Measurements from ENCODE around the gene ZMYM4.

Gene ZMYM4

DNA sequence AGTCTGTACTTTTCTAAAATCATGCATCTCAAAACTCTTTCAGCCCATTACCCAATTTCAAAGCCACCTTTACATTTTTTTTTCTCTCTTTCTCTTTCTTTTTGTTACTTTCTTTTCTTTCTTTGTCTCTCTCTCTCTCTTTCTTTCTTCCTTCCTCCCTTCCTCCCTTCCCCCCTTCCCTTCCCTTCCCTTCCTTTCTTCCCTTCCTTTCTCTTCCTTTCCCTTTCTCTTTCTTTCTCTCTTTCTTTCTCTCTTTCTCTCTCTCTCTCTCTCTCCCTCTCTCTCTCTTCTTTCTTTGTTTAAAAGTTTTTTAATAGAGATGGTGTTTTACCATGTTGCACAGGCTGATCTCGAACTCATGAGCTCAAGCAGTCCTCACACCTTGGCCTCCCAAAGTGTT lies 11.5 kb downstream of the ZMYM4 start:
- Histone ChIP-seq H3K9me3 (ENCODE audit: control insufficient read depth, low read length) (no peaks in the 10 kb centered on the region), H3K4me3 (ENCODE audit: low read length) (no peak overlapping the region), H3K4me1 (ENCODE audit: control insufficient read depth, insufficient read depth, low read length) (no peaks in the 10 kb centered on the region), H3K27me3 (ENCODE audit: control insufficient read depth, insufficient read depth, low read length) (no peaks in the 10 kb centered on the region), H3K36me3 (ENCODE audit: control insufficient read depth, insufficient read depth, low read length) (no peaks in the 10 kb centered on the region), H3K9ac (ENCODE audit: low read length) (no peak overlapping the region)

DNA sequence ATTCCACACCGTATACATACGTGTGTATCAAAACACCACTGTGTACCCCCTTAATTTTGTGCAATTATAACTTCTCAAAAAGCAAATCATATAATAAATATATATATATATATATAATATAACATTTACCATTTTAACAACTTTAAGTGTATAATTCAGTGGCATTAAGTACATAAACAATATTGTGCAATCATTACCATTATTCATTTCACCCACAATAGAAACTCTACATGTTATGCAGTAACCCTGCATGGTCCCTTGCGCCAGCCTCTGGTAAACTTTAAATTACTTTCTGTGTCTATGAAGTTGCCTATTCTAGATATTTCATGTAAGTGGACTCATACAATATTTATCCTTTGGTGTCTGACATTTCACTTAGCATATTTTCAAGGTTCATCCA lies 13.1 kb downstream of the ZMYM4 start:
- H3K9me3 ChIP-seq (ENCODE audit: control insufficient read depth, low read length), result no peaks in the 10 kb centered on the region
- H3K4me1 ChIP-seq (ENCODE audit: control insufficient read depth, insufficient read depth, low read length), result no peaks in the 10 kb centered on the region
- H3K36me3 ChIP-seq (ENCODE audit: control insufficient read depth, insufficient read depth, low read length), result no peaks in the 10 kb centered on the region
- no peak overlapping the region for H3K9ac ChIP-seq (ENCODE audit: low read length)
- no peak overlapping the region for H3K4me3 ChIP-seq (ENCODE audit: low read length)
- H3K27me3 ChIP-seq (ENCODE audit: control insufficient read depth, insufficient read depth, low read length), result no peaks in the 10 kb centered on the region

- Histone ChIP-seq H3K27me3 (ENCODE audit: control insufficient read depth, insufficient read depth, low read length) (no peaks in the 10 kb centered on the region), H3K9ac (ENCODE audit: low read length) (no peak overlapping the region), H3K36me3 (ENCODE audit: control insufficient read depth, insufficient read depth, low read length) (no peaks in the 10 kb centered on the region), H3K4me1 (ENCODE audit: control insufficient read depth, insufficient read depth, low read length) (no peaks in the 10 kb centered on the region), H3K9me3 (ENCODE audit: control insufficient read depth, low read length) (no peaks in the 10 kb centered on the region), H3K4me3 (ENCODE audit: low read length) (no peak overlapping the region)
These were observed 13.7 kb downstream of the ZMYM4 start for GRCh38 chr1:35282172-35282571.

DNA sequence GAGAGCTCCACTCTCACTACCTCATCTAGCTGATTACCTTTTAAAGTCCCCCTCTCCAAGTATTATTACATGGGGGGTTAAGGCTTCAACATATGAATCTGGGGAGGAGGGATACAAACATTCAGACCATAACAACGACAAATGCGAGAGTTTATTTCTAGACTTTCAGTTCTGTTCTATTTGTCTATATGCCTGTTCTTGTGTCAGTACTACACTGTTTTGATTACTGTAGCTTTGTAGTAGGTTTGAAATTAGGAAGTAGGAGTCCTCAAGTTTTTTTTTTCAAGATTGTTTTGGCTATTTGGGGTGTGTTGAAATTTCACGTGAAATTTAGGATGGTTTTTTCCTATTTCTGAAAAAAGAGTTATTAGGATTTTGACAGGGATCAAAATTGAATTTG lies 16.3 kb downstream of the ZMYM4 start:
- Histone ChIP-seq H3K36me3 (ENCODE audit: control insufficient read depth, insufficient read depth, low read length) (no peaks in the 10 kb centered on the region), H3K27me3 (ENCODE audit: control insufficient read depth, insufficient read depth, low read length) (no peaks in the 10 kb centered on the region), H3K4me3 (ENCODE audit: low read length) (no peak overlapping the region), H3K4me1 (ENCODE audit: control insufficient read depth, insufficient read depth, low read length) (peaks cover 13% of the 10 kb centered on the region), H3K9me3 (ENCODE audit: control insufficient read depth, low read length) (no peaks in the 10 kb centered on the region), H3K9ac (ENCODE audit: low read length) (no peak overlapping the region)

- Histone ChIP-seq H3K36me3 (ENCODE audit: control insufficient read depth, insufficient read depth, low read length) (no peaks in the 10 kb centered on the region), H3K9ac (ENCODE audit: low read length) (no peak overlapping the region), H3K4me1 (ENCODE audit: control insufficient read depth, insufficient read depth, low read length) (peaks cover 13% of the 10 kb centered on the region), H3K9me3 (ENCODE audit: control insufficient read depth, low read length) (no peaks in the 10 kb centered on the region), H3K27me3 (ENCODE audit: control insufficient read depth, insufficient read depth, low read length) (no peaks in the 10 kb centered on the region), H3K4me3 (ENCODE audit: low read length) (no peak overlapping the region)
These were observed 17.5 kb downstream of the ZMYM4 start for GRCh38 chr1:35285771-35286606.

- Histone ChIP-seq H3K4me1 (ENCODE audit: control insufficient read depth, insufficient read depth, low read length) (peaks cover 13% of the 10 kb centered on the region), H3K9ac (ENCODE audit: low read length) (no peak overlapping the region)
These were observed 19.5 kb downstream of the ZMYM4 start for GRCh38 chr1:35287807-35288640.

DNA sequence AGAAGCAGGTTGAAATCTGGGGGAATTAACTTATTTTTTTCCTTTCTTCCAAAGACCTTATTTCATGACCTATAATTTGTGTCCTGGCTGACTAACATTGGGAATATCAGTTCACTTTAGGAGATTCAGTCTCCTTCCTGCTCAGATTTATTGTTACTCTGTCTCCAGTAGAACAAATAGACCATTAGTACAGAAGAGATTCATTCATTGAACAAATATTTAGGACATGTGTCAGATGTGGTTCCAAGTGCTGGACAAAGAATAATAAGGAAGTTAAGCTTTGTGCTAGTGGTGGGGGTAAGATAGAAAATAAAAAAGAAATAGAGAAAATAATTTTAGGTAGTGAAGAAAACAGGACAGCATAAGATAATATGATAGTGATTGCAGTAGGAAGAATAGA lies 20.3 kb downstream of the ZMYM4 start:
- Histone ChIP-seq H3K9me3 (ENCODE audit: control insufficient read depth, low read length) (no peaks in the 10 kb centered on the region), H3K36me3 (ENCODE audit: control insufficient read depth, insufficient read depth, low read length) (no peaks in the 10 kb centered on the region), H3K9ac (ENCODE audit: low read length) (no peak overlapping the region), H3K27me3 (ENCODE audit: control insufficient read depth, insufficient read depth, low read length) (no peaks in the 10 kb centered on the region), H3K4me1 (ENCODE audit: control insufficient read depth, insufficient read depth, low read length) (peaks cover 13% of the 10 kb centered on the region), H3K4me3 (ENCODE audit: low read length) (no peak overlapping the region)

More at GRCh38 chr1:35287807-35288640, 19.5 kb downstream of the ZMYM4 start:
- H3K36me3 ChIP-seq (ENCODE audit: control insufficient read depth, insufficient read depth, low read length), result no peaks in the 10 kb centered on the region
- H3K4me3 ChIP-seq (ENCODE audit: low read length), result no peak overlapping the region
- H3K9me3 ChIP-seq (ENCODE audit: control insufficient read depth, low read length), result no peaks in the 10 kb centered on the region
- no peaks in the 10 kb centered on the region for H3K27me3 ChIP-seq (ENCODE audit: control insufficient read depth, insufficient read depth, low read length)

DNA sequence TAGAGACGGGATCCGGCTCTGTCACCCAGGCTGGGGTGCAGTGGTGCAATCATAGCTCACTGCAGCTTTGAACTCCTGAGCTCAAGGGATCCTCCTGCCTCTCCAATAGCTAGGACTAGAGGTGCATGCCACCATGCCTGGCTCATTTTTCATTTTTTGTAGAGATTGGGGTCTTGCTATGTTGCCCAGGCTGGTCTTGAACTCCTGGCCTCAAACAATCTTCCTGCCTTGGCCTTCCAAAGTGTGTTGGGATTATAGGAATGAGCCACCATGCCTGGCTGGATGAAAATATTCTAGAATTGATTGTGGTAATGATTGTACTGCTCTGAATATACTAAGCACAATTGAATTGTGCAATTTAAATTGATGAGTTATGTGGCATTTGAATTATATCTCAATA lies 21.9 kb downstream of the ZMYM4 start:
- H3K9ac ChIP-seq (ENCODE audit: low read length), result no peak overlapping the region
- H3K4me1 ChIP-seq (ENCODE audit: control insufficient read depth, insufficient read depth, low read length), result peaks cover 13% of the 10 kb centered on the region
- H3K27me3 ChIP-seq (ENCODE audit: control insufficient read depth, insufficient read depth, low read length), result no peaks in the 10 kb centered on the region
- H3K36me3 ChIP-seq (ENCODE audit: control insufficient read depth, insufficient read depth, low read length), result no peaks in the 10 kb centered on the region
- no peaks in the 10 kb centered on the region for H3K9me3 ChIP-seq (ENCODE audit: control insufficient read depth, low read length)
- no peak overlapping the region for H3K4me3 ChIP-seq (ENCODE audit: low read length)

GRCh38 chr1:35294809-35295208 lies 26.3 kb downstream of the ZMYM4 start:
- Histone ChIP-seq H3K9ac (ENCODE audit: low read length) (no peak overlapping the region), H3K27me3 (ENCODE audit: control insufficient read depth, insufficient read depth, low read length) (no peaks in the 10 kb centered on the region), H3K4me3 (ENCODE audit: low read length) (no peak overlapping the region), H3K9me3 (ENCODE audit: control insufficient read depth, low read length) (no peaks in the 10 kb centered on the region), H3K36me3 (ENCODE audit: control insufficient read depth, insufficient read depth, low read length) (no peaks in the 10 kb centered on the region), H3K4me1 (ENCODE audit: control insufficient read depth, insufficient read depth, low read length) (no peaks in the 10 kb centered on the region)

DNA sequence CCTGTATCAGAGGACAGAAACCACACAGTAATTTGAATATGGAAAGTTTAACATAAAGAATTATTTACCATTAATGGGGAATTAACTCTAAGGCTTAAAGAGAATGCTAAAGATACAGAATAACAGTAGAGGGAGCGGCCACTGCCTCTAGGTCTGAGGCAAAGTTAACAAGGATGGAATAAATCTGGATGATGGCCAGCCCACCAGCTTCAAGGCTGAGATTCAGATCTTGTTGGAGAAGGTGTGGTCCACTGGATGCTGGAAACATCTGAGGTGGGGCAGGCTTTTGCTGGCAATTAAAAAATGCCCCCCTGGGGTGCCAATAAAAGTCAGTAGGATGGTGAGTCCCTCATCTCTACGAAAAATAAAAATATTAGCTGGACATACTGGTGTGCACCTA lies 29.4 kb downstream of the ZMYM4 start:
- H3K4me3 ChIP-seq (ENCODE audit: low read length), result no peak overlapping the region
- H3K9ac ChIP-seq (ENCODE audit: low read length), result no peak overlapping the region
- H3K27me3 ChIP-seq (ENCODE audit: control insufficient read depth, insufficient read depth, low read length), result no peaks in the 10 kb centered on the region
- H3K4me1 ChIP-seq (ENCODE audit: control insufficient read depth, insufficient read depth, low read length), result no peaks in the 10 kb centered on the region
- H3K36me3 ChIP-seq (ENCODE audit: control insufficient read depth, insufficient read depth, low read length), result no peaks in the 10 kb centered on the region
- no peaks in the 10 kb centered on the region for H3K9me3 ChIP-seq (ENCODE audit: control insufficient read depth, low read length)

DNA sequence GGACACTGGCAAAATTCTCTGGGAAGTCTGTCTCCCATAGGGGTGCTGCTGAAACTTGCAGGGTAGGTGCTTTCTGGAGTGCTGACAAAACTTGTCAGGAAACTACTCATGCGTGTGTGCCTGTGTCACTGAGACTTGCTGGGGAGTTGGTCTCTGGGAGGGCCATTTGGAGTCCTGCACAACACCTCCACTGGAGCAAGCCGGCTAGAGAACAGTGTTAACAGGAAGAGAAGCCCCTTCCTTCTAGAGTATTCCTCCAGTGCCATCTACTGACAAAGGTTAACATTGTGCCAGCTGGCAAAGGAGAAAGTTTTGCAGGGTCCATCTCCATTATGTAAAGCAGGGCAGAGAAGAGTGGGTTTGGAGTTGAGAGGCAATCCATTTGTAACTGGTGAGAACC lies 30.0 kb downstream of the ZMYM4 start:
- H3K9ac ChIP-seq (ENCODE audit: low read length), result no peak overlapping the region
- H3K27me3 ChIP-seq (ENCODE audit: control insufficient read depth, insufficient read depth, low read length), result no peaks in the 10 kb centered on the region
- H3K36me3 ChIP-seq (ENCODE audit: control insufficient read depth, insufficient read depth, low read length), result no peaks in the 10 kb centered on the region
- H3K4me3 ChIP-seq (ENCODE audit: low read length), result no peak overlapping the region
- H3K9me3 ChIP-seq (ENCODE audit: control insufficient read depth, low read length), result no peaks in the 10 kb centered on the region
- no peaks in the 10 kb centered on the region for H3K4me1 ChIP-seq (ENCODE audit: control insufficient read depth, insufficient read depth, low read length)

DNA sequence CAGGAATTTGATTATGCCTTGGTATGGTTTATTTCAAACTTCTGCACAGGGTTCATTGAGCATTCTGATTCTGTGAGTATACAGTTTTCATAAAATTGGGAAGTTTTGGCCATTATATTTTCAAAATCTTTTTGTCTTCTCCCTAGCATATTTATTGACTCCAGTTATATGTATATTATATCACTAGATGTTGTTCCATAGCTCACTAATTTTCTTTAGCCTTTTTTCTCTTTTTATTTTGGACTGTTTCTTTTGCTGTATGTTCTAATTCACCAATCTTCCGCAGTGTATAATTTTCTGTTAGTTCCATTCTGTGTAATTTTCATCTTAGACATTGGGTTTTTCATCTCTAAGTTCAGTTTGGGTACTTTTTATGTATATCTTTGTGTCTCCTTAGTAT lies 31.9 kb downstream of the ZMYM4 start:
- Histone ChIP-seq H3K4me3 (ENCODE audit: low read length) (no peak overlapping the region), H3K27me3 (ENCODE audit: control insufficient read depth, insufficient read depth, low read length) (no peaks in the 10 kb centered on the region), H3K9me3 (ENCODE audit: control insufficient read depth, low read length) (no peaks in the 10 kb centered on the region), H3K36me3 (ENCODE audit: control insufficient read depth, insufficient read depth, low read length) (no peaks in the 10 kb centered on the region), H3K4me1 (ENCODE audit: control insufficient read depth, insufficient read depth, low read length) (no peaks in the 10 kb centered on the region), H3K9ac (ENCODE audit: low read length) (no peak overlapping the region)

Data from mucosa of stomach (tissue), 1 donor.